GM18508 (cell line): ENCODE results near the gene PLSCR1.
"Not testable (repeated sequence)": the region's sequence is repeated elsewhere in the genome, so short reads cannot be mapped to it uniquely, and the experiment has no call there.

Experiments
- ATAC-seq: cut with Tn5 transposase; IDR thresholded peaks from one replicate; pipeline ENCODE4 v1.9.1; 2021; ENCODE audit warnings: moderate number of reproducible peaks; ENCODE audit not compliant: insufficient read depth, unreplicated experiment

Gene PLSCR1

GRCh38 chr3:146519810-146520209 is 24.6 kb downstream of the PLSCR1 start:
- no peak for ATAC-seq

GRCh38 chr3:146517684-146518435 is 26.5 kb downstream of the PLSCR1 start:
- no peak for ATAC-seq

GRCh38 chr3:146513386-146514051 is 30.9 kb downstream of the PLSCR1 start:
- no peak for ATAC-seq

- ATAC-seq, result no peak
Observed at GRCh38 chr3:146511402-146512134, 32.8 kb downstream of the PLSCR1 start.

GRCh38 chr3:146507331-146508120 is 36.9 kb downstream of the PLSCR1 start:
- ATAC-seq, result no peak

- ATAC-seq, result no peak
Observed at GRCh38 chr3:146505516-146505915, 38.9 kb downstream of the PLSCR1 start.

- ATAC-seq, result no peak
Observed at GRCh38 chr3:146504498-146505197, 39.8 kb downstream of the PLSCR1 start.

- peak; percentile 96 for ATAC-seq
Observed at GRCh38 chr3:146503461-146504202, 40.8 kb downstream of the PLSCR1 start.

- no peak for ATAC-seq
Observed at GRCh38 chr3:146502887-146503460, 41.4 kb downstream of the PLSCR1 start.

- ATAC-seq, result peak; percentile 35
Observed at GRCh38 chr3:146501752-146502151, 42.7 kb downstream of the PLSCR1 start.

GRCh38 chr3:146499701-146500100 is 44.7 kb downstream of the PLSCR1 start:
- no peak for ATAC-seq

- ATAC-seq, result no peak
Observed at GRCh38 chr3:146498002-146498736, 46.2 kb downstream of the PLSCR1 start.

- not testable (repeated sequence) for ATAC-seq
Observed at GRCh38 chr3:146497145-146497843, 47.1 kb downstream of the PLSCR1 start.

- ATAC-seq, result no peak
Observed at GRCh38 chr3:146496726-146497125, 47.7 kb downstream of the PLSCR1 start.

- ATAC-seq, result no peak
Observed at GRCh38 chr3:146496251-146496650, 48.2 kb downstream of the PLSCR1 start.

- ATAC-seq, result no peak
Observed at GRCh38 chr3:146493761-146494160, 50.6 kb downstream of the PLSCR1 start.

- no peak for ATAC-seq
Observed at GRCh38 chr3:146493221-146493620, 51.2 kb downstream of the PLSCR1 start.

- no peak for ATAC-seq
Observed at GRCh38 chr3:146491303-146491702, 53.1 kb downstream of the PLSCR1 start.
